ENCODE results near the gene CBLN3.
A peak's percentile ranks its signal among the peaks of the same experiment; 100 is the strongest.

CBLN3 gene

DNA sequence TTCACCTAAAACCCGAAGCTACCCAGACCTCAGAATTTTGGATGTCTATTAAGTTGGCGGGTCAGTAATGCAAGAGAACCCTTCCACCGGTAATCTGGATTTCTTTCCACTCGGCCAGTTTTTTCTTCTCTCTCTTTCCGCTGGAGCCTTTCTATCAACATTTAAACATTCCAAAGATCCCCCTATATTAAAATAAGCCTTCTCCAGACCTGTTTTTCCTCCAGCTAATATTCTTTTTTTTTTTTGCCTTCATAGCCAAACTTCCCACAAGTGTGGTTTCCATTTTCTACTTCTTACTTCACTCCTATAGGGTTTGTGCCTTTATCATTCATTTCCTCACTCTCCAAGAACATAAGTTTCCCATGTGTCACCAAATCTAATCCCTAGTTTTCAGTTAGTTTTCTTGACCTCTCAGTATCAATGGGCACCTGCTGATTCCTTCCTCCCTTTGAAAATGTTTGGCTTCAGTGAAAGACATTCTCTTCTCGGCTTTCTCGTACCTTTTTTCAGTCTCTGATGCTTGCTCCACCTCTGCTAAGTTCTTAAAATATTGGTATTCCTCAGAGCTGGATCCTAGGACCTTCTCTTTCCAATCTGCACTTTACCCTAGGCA lies 13.7 kb upstream of the CBLN3 start:
- Mint-ChIP-seq H3K27me3 (no peaks in the 10 kb centered on the region), H3K36me3 (ENCODE audit: insufficient read depth) (peaks cover 36% of the 10 kb centered on the region), H3K4me1 (ENCODE audit: low read depth in 2 of 2) (peaks cover 26 to 28% of the 10 kb centered on the region in 2 donors), H3K27ac (peak overlapping the region; percentile 94 to 97), H3K4me3 (peak overlapping the region; percentile 92), H3K9me3 (no peaks in the 10 kb centered on the region)
- ATAC-seq (replicated peaks) (no peak), DNase-seq (no peak)

- H3K4me1 Mint-ChIP-seq (ENCODE audit: low read depth in 2 of 2): peaks cover 30 to 32% of the 10 kb centered on the region in 2 donors
- no peaks in the 10 kb centered on the region for H3K27me3 Mint-ChIP-seq
- peak within 1 kb of the TSS; percentile 94 to 97 for H3K27ac Mint-ChIP-seq
- peak; percentile 87 for ATAC-seq (replicated peaks)
- peak within 1 kb of the TSS; percentile 92 for H3K4me3 Mint-ChIP-seq
- H3K9me3 Mint-ChIP-seq: no peaks in the 10 kb centered on the region
- H3K36me3 Mint-ChIP-seq (ENCODE audit: insufficient read depth): peaks cover 38% of the 10 kb centered on the region
- peak; percentile 92 to 96 (median 95) for DNase-seq
Measured at GRCh38 chr14:24442240-24443052, 13.0 kb upstream of the CBLN3 start, which contains the start of gene SDR39U1. TSS of gene SDR39U1 (minus strand) at chr14:24442776. CDS start at chr14:24442769, 7 bp downstream.

DNA sequence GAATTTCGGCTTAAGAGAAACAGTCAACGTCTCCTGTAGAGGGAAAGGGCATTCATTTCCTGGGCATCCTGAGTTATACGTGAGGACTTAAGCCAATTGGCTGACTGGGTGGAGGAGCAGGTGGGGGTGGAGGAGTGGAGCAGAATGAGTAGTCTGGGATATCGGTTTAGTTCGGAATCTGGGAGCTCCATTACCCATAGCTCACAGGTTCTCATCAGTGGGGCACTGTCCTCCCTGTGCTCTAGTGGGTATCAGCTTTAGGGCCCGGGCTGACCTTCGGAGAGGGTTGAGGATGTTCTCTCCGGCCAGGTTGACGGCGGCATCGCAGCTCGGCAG lies 12.4 kb upstream of the CBLN3 start:
- Mint-ChIP-seq H3K4me3 (peak overlapping the region; percentile 92), H3K27ac (peak overlapping the region; percentile 94 to 97), H3K4me1 (ENCODE audit: low read depth in 2 of 2) (peaks cover 34% of the 10 kb centered on the region in 2 donors), H3K27me3 (no peaks in the 10 kb centered on the region), H3K9me3 (no peaks in the 10 kb centered on the region), H3K36me3 (ENCODE audit: insufficient read depth) (peaks cover 44% of the 10 kb centered on the region)
- no peak for ATAC-seq (replicated peaks)
- DNase-seq: no peak

DNA sequence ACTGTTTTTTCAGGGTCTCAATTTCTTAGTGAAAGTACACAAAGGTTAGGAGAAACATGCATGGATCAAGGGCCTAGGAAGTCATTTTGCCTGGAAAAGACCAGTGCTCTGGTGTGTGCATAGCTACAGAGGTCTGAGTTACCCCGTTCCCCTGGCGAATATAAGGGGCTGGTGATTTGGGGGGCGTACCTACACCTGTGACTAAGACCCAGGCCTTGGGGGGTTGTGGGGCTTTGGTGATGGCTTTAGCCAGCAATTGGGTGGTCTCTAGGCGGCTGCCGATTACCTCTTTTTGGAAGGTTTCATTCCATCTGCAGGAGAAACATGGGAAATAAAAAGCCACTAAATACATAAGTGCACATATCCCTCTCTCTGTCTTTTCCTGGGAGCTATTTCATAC lies 12.0 kb upstream of the CBLN3 start:
- Mint-ChIP-seq H3K4me1 (ENCODE audit: low read depth in 2 of 2) (peaks cover 38% of the 10 kb centered on the region in 2 donors), H3K36me3 (ENCODE audit: insufficient read depth) (peaks cover 46% of the 10 kb centered on the region), H3K27ac (peak overlapping the region; percentile 94 to 97), H3K9me3 (no peaks in the 10 kb centered on the region), H3K27me3 (no peaks in the 10 kb centered on the region), H3K4me3 (peak overlapping the region; percentile 92)
- no peak for ATAC-seq (replicated peaks)
- no peak for DNase-seq

- Mint-ChIP-seq H3K36me3 (ENCODE audit: insufficient read depth) (peaks cover 49% of the 10 kb centered on the region), H3K27ac (peak overlapping the region; percentile 75 to 94), H3K9me3 (no peaks in the 10 kb centered on the region), H3K27me3 (no peaks in the 10 kb centered on the region), H3K4me3 (peak overlapping the region in 1 of 2 donors; percentile 92), H3K4me1 (ENCODE audit: low read depth in 2 of 2) (peaks cover 38 to 39% of the 10 kb centered on the region in 2 donors)
- ATAC-seq (replicated peaks) (no peak), DNase-seq (no peak)
Measured at GRCh38 chr14:24440606-24441399, 11.3 kb upstream of the CBLN3 start.

- DNase-seq (no peak), ATAC-seq (replicated peaks) (no peak)
- H3K27ac Mint-ChIP-seq: peak overlapping the region; percentile 75 to 94
- H3K36me3 Mint-ChIP-seq (ENCODE audit: insufficient read depth): peaks cover 52% of the 10 kb centered on the region
- no peaks in the 10 kb centered on the region for H3K9me3 Mint-ChIP-seq
- H3K4me1 Mint-ChIP-seq (ENCODE audit: low read depth in 2 of 2): peaks cover 38 to 41% of the 10 kb centered on the region in 2 donors
- H3K27me3 Mint-ChIP-seq: no peaks in the 10 kb centered on the region
- no peak overlapping the region for H3K4me3 Mint-ChIP-seq
Measured at GRCh38 chr14:24439830-24440605, 10.6 kb upstream of the CBLN3 start.

DNA sequence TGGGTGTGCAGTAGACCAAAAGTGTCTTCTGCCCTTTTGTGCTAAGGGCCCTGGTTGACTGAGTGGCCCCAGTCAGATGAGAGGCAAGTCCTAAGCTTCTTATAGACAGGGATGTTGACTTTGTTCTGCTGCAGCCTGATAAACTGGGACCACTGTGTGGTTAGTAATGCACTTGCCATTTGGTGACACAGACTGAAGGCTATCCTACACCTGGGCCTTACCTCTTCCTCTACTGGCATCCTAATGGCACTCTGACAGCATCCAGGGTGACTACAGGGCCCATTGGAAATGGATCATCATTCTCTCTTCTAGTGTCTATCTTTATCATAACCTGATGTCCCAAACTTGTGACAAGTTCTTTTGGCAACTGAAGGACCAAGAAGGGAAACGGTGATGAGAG lies 9.8 kb upstream of the CBLN3 start:
- H3K4me3 Mint-ChIP-seq: no peak overlapping the region

DNA sequence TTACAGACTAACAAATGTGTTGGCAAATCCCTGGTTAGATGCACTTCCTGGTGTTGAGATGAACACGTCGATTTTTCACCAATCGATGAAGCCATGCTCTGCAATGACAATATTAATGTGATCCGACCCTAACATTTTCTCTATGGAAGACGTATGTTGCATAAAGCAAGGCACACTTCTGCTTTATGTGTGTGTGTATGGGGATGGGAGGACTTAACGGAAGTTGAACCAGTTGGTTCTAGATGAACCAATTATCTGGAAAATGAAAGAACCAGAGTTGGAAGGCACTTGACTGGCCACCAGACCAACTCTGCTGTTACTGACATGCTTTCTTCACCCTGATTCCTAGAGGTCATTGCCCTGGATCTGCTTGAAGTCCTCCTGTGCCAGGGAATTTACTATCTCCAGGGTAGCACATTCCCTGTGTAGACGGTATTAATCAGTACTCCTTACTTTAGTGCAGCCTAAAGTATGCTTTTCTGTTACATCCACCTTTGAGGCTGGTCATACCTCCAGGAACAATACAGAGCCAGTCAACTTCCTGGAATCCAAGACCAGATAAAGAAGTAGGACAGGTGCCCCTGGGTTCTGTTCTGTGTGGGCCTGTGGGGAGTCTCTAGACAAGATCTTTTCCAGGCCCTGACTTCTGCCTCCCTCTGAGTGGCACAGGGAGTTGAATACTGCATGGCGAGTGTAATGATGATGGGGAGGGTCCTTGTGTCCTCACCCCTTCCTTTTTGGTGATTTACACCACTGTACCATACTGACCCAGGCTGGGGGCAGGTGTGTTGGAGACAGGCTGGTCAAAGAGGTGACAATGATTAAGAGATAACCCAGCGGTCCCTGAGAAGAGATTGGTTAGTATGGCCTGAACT lies 9.0 kb upstream of the CBLN3 start:
- ATAC-seq (replicated peaks): no peak
- Mint-ChIP-seq H3K4me3 (no peak overlapping the region), H3K36me3 (ENCODE audit: insufficient read depth) (peaks cover 61% of the 10 kb centered on the region)

More for the DNA sequence above, 9.8 kb upstream of the CBLN3 start:
- H3K9me3 Mint-ChIP-seq: no peaks in the 10 kb centered on the region
- ATAC-seq (replicated peaks) (no peak), DNase-seq (no peak)
- peaks cover 38 to 41% of the 10 kb centered on the region in 2 donors for H3K4me1 Mint-ChIP-seq (ENCODE audit: low read depth in 2 of 2)
- peaks cover 60% of the 10 kb centered on the region for H3K36me3 Mint-ChIP-seq (ENCODE audit: insufficient read depth)
- H3K27ac Mint-ChIP-seq: peak overlapping the region in 1 of 2 donors; percentile 79
- H3K27me3 Mint-ChIP-seq: no peaks in the 10 kb centered on the region

DNA sequence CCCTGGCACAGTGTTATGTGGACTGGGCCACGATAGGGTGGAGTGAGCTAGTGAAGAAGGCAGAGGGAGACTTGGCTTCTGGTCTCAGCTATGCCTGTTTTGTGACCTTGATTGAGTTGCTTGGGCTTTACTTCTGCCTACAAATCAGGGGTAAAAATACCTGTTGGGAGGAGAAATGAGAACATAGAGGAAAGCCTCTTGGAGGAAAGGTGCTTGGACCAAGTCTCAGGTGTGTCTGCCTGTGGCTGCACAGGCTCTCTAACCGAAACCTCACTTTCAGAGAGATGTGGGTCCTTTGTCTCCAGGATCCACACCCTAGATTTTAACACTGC lies 8.2 kb upstream of the CBLN3 start:
- Mint-ChIP-seq H3K27ac (peak overlapping the region; percentile 54 to 85), H3K36me3 (ENCODE audit: insufficient read depth) (peaks cover 64% of the 10 kb centered on the region), H3K4me1 (ENCODE audit: low read depth in 2 of 2) (peaks cover 34 to 39% of the 10 kb centered on the region in 2 donors), H3K9me3 (no peaks in the 10 kb centered on the region), H3K27me3 (no peaks in the 10 kb centered on the region), H3K4me3 (no peak overlapping the region)
- ATAC-seq (replicated peaks): no peak
- no peak for DNase-seq

More for the DNA sequence above, 9.0 kb upstream of the CBLN3 start:
- no peaks in the 10 kb centered on the region for H3K27me3 Mint-ChIP-seq
- H3K9me3 Mint-ChIP-seq: no peaks in the 10 kb centered on the region
- H3K4me1 Mint-ChIP-seq (ENCODE audit: low read depth in 2 of 2): peaks cover 36 to 39% of the 10 kb centered on the region in 2 donors
- no peak for DNase-seq
- H3K27ac Mint-ChIP-seq: peak overlapping the region in 1 of 2 donors; percentile 79

DNA sequence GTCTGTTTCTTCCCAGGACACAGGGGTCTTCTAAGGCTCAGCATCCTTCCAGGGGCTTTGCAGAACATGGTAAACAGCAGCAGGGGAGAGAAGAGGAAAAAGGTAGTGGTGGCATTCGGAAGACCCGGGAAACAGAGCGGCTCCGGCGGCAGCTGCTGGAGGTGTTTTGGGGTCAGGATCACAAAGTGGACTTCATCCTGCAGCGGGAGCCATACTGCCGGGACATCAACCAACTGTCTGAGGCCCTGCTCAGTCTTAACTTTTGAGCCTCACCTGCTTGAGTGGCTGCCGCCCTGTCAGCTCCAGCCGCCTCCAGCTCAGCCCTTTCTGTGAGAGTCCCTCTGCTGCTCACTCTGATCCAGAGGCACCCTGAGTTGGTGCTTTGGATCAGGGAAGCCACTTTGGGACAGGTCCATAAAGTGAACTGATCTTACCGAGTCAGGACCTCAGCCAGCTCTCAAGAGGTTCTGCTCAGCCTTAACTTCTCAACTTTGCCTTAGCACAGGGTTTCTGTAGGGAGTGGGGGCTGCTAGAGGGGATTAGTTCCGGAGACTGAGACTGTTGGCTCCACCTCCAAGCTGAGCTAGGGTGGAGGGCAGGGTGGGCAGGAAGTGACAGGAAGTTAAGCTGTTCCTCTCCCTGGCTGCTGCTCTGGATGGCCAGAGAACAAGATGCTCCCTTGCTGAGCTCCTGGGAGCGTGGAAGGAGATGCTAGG lies 7.7 kb upstream of the CBLN3 start:
- Mint-ChIP-seq H3K4me1 (ENCODE audit: low read depth in 2 of 2) (peaks cover 30 to 36% of the 10 kb centered on the region in 2 donors), H3K4me3 (peak overlapping the region; percentile 14 to 22)
- DNase-seq: no peak

GRCh38 chr14:24436355-24437019 lies 7.0 kb upstream of the CBLN3 start:
- peaks cover 31 to 36% of the 10 kb centered on the region in 2 donors for H3K4me1 Mint-ChIP-seq (ENCODE audit: low read depth in 2 of 2)
- peaks cover 62% of the 10 kb centered on the region for H3K36me3 Mint-ChIP-seq (ENCODE audit: insufficient read depth)
- no peaks in the 10 kb centered on the region for H3K9me3 Mint-ChIP-seq
- ATAC-seq (replicated peaks) (peak; percentile 62), DNase-seq (peak; percentile 44 to 50 (median 44))
- H3K4me3 Mint-ChIP-seq: peak overlapping the region; percentile 14 to 22
- H3K27me3 Mint-ChIP-seq: no peaks in the 10 kb centered on the region
- peak overlapping the region; percentile 31 to 85 for H3K27ac Mint-ChIP-seq

More for the DNA sequence above, 7.7 kb upstream of the CBLN3 start:
- no peaks in the 10 kb centered on the region for H3K27me3 Mint-ChIP-seq
- H3K36me3 Mint-ChIP-seq (ENCODE audit: insufficient read depth): peaks cover 62% of the 10 kb centered on the region
- H3K9me3 Mint-ChIP-seq: no peaks in the 10 kb centered on the region
- no peak for ATAC-seq (replicated peaks)
- peak overlapping the region; percentile 54 to 85 for H3K27ac Mint-ChIP-seq
